Measurements from ENCODE around the gene RAPGEF4. TPM values are rescaled to one million over a fixed set of nuclear protein-coding genes. Genes with fewer than 3 reads are reported as not detected.

Gene RAPGEF4
- total and polyA plus RNA-seq, 12 donors: 1.2 to 11.2 (median 7.9) TPM

GRCh38 chr2:172889768-172890430, 154.3 kb downstream of the RAPGEF4 start:
- H3K4me3 ChIP-seq: peak overlapping the region in 4 of 10 donors; percentile 2 to 30 (median 16)
- ATAC-seq (peak; percentile 69 to 92 (median 82)), DNase-seq (peak in 1 of 2 donors; percentile 37)
- H3K36me3 ChIP-seq: no peaks in the 10 kb centered on the region
- WGBS, 2 donors: 10 to 11% methylated on average over 7 of the region's 7 CpGs
- no peaks in the 10 kb centered on the region for H3K27me3 ChIP-seq
- intact Hi-C loops (cut with DNase I): no loop called here
- H3K4me1 ChIP-seq: peaks cover 0 to 30% (median 22%) of the 10 kb centered on the region in 9 donors
- H3K27ac ChIP-seq: peak overlapping the region in 9 of 10 donors; percentile 20 to 68 (median 42)
- TF ChIP-seq CTCF (IDR thresholded peaks at IDR 0.05): no peak
- no peaks in the 10 kb centered on the region for H3K9me3 ChIP-seq

- Histone ChIP-seq H3K36me3 (no peaks in the 10 kb centered on the region), H3K27me3 (no peaks in the 10 kb centered on the region), H3K4me3 (no peak overlapping the region), H3K27ac (no peak overlapping the region), H3K4me1 (peaks cover 0 to 30% (median 22%) of the 10 kb centered on the region in 9 donors), H3K9me3 (no peaks in the 10 kb centered on the region)
- no peak for ATAC-seq
- no peak for TF ChIP-seq CTCF (IDR thresholded peaks at IDR 0.05)
- no peak for DNase-seq
- WGBS, 2 donors: 90 to 94% methylated on average over 10 of the region's 10 CpGs
- intact Hi-C loops (cut with DNase I): no loop called here
Measured at GRCh38 chr2:172893111-172893510, 157.5 kb downstream of the RAPGEF4 start.

GRCh38 chr2:172893671-172894070, 158.0 kb downstream of the RAPGEF4 start:
- Histone ChIP-seq H3K4me1 (peaks cover 0 to 30% (median 22%) of the 10 kb centered on the region in 9 donors), H3K36me3 (no peaks in the 10 kb centered on the region), H3K4me3 (no peak overlapping the region), H3K27ac (no peak overlapping the region), H3K9me3 (no peaks in the 10 kb centered on the region), H3K27me3 (no peaks in the 10 kb centered on the region)
- no peak for TF ChIP-seq CTCF (IDR thresholded peaks at IDR 0.05)
- 90 to 95% methylated on average over 2 of the region's 2 CpGs for WGBS, 2 donors
- no peak for ATAC-seq
- intact Hi-C loops (cut with DNase I): no loop called here
- DNase-seq: no peak

GRCh38 chr2:172894689-172895387, 159.2 kb downstream of the RAPGEF4 start:
- Histone ChIP-seq H3K27ac (no peak overlapping the region), H3K4me1 (peaks cover 0 to 27% (median 14%) of the 10 kb centered on the region in 9 donors), H3K4me3 (no peak overlapping the region), H3K9me3 (no peaks in the 10 kb centered on the region), H3K27me3 (no peaks in the 10 kb centered on the region), H3K36me3 (no peaks in the 10 kb centered on the region)
- intact Hi-C loops (cut with DNase I): no loop called here
- no peak for DNase-seq
- ATAC-seq: no peak
- WGBS, 2 donors: 93 to 94% methylated on average over 7 of the region's 7 CpGs
- no peak for TF ChIP-seq CTCF (IDR thresholded peaks at IDR 0.05)
